HG03139 (cell line): Measurements from ENCODE around the gene TBL1XR1.

Experiments
- ATAC-seq: cut with Tn5 transposase; IDR thresholded peaks from one replicate; pipeline ENCODE4 v1.9.1; 2021; ENCODE audit not compliant: unreplicated experiment

Gene TBL1XR1

DNA sequence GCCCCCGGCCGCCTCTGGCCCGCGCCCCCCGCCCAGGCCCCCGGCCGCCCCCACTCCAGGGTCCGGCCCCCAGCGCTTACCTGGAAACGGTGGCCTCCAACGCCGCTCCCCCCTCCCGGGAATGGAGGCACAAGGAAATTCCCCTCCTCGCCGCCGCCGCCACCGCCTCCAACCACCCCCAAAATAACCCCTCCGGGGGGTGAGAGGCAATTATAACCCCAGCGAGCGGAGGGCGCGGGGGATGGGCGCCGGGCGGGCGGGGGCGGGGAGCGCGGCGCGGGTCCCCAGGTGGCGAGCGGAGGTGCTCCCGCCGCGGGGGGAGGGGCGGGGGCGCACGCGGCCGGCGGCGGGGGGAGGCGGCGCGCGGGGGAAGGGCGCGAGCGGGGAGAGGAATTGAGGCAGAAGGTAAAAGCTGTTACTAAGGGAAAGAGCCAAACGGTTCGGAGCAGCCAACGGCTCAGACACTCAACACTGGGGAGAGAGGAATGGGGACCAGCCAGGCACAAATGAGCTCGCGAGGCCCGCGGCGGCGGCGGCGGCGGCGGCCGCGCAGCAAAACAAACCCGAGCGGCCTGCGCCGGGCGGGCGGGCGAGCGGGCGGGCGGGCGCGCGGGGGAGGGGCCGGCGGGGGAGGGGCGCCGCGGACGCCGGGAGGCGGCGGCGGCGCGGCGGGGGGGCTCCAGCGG, at the start of gene TBL1XR1:
Gene TBL1XR1, minus strand, starts transcription at position 442 of the 686 bp plus-strand sequence. CDS start 132,505 bp downstream, outside the sequence.
- ATAC-seq: peak; percentile 44

- no peak for ATAC-seq
These were observed 48.0 kb upstream of the TBL1XR1 start for GRCh38 chr3:177245250-177245649.

- no peak for ATAC-seq
These were observed 47.3 kb upstream of the TBL1XR1 start for GRCh38 chr3:177244606-177245005.

DNA sequence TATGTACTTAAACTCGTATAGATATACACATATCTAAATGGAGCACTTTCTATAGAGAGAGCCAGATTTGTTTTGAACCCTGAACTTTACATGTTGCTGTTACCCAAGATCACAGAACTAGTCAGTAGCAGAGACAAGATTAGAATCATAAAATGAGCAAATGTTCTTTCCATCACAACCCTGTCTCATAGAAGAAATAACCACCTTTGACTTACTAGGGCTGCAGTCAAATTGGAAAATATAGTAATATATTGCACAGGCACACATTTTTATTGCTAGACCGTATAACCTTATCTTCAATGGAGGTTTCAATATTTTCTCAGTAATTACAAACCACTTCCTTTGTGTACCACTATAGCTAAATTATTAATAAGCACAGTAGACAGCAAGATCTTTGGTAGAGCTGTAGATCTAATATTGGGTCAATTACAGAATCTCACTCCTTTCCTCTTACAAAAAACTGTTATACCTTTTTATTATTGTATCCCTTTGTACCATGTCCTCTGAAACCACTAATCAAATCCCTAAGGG, 41.5 kb upstream of the TBL1XR1 start:
- no peak for ATAC-seq

GRCh38 chr3:177237206-177237605, 39.9 kb upstream of the TBL1XR1 start:
- ATAC-seq: no peak

- ATAC-seq: no peak
These were observed 39.4 kb upstream of the TBL1XR1 start for GRCh38 chr3:177236704-177237103.

DNA sequence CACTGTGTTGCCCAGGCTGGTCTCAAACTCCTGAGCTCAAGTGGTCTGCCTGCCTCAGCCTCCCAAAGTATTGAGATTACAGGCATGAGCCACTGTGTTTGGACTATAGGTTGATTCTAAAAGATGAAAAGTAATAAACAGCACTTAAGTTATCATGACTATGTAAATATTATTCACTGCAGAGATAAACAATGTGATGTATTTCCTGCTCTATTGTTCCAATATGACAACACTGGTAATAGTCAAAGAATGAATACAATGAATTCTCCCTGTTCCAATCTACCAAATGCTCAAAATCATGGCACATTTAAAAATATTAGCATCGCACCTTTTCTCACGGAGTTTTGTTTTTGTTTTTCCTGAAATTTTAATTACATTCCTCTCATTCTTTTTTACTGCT, 36.8 kb upstream of the TBL1XR1 start:
- no peak for ATAC-seq

GRCh38 chr3:177231242-177231641, 34.0 kb upstream of the TBL1XR1 start:
- ATAC-seq: no peak

DNA sequence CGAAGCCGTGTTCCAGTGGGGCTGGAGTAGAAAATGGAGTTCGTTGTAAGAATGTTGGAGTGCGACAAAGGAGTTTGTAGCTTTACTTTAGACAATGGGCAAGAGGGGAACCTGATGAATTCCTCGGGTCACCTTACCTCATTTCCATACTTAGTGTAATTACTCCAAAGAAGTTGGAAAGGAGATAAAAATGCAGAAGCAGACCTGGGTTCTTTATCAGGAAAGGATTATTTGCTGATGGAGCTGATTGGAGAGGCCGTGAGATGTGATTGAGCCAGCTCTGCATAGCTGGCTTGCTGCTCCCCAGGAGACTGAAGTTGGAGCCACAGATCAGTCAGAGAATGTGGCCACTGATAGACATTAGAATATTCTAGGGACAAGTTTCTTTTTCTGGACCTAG, 33.4 kb upstream of the TBL1XR1 start:
- ATAC-seq: no peak

- no peak for ATAC-seq
These were observed 32.5 kb upstream of the TBL1XR1 start for GRCh38 chr3:177229791-177230190.

DNA sequence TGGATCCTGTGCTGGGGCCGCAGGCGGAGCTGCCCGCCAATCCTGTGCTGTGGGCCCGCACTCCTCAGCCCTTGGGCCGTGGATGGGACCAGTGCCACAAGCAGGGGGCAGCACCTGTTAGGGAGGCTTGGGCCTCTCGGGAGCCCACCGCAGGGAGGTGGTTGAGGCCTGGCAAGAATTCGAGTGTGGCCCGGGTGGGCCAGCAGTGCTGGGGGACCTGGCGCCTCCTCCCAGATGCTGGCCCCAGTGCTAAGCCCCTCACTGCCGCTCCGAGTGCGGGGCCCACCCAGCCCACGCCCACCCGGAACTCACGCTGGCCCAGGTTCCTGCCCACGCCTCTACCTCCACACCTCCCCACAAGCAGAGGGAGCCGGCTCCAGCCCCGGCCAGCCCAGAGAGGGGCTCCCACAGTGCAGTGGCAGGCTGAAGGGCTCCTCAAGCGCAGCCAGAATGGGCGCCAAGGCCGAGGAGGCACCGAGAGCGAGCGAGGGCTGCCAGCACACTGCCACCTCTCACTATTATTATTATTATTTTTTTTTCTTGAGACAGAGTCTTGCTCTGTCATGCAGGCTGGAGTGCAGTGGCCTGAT, 31.4 kb upstream of the TBL1XR1 start:
- ATAC-seq: no peak

DNA sequence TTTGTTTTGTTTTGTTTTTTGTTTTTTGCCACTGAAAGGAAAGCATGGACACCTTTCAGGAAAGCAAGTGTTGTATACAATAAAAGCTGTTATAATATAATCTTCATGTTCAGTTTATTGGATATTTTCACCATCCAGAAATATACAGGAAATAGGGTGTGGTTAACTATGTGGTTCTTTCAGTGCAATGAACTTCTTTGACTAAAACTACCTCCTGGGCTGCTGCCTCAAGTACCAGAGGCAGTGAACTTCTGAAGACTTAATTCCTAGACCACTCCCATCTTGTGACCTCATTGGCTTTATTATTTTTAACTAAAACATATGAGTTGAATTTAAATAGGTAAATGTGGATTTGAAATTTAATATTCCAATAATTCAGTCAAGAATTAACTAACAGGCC, 27.1 kb upstream of the TBL1XR1 start:
- no peak for ATAC-seq

- no peak for ATAC-seq
These were observed 24.5 kb upstream of the TBL1XR1 start for GRCh38 chr3:177221744-177222143.

GRCh38 chr3:177220136-177220974, 23.1 kb upstream of the TBL1XR1 start:
- no peak for ATAC-seq

- ATAC-seq: no peak
These were observed 16.7 kb upstream of the TBL1XR1 start for GRCh38 chr3:177213801-177214535.

DNA sequence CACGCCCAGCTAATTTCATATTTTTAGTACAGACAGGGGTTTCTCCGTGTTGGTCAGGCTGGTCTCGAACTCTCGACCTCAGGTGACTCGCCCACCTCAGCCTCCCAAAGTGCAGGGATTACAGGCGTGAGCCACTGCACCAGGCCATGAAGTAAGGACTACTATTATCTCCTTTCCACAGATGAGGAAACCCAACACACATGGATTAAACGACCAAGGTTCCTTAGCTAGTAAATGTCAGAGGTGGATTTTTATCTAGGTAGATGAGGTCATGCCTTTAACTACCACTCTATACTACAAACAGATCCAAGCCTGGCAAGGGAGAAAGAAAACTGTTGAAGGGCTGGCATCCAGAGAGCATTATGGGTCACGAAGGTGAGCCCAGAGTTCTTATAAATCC, 15.5 kb upstream of the TBL1XR1 start:
- no peak for ATAC-seq

GRCh38 chr3:177212278-177212610, 15.0 kb upstream of the TBL1XR1 start:
- ATAC-seq: no peak

GRCh38 chr3:177211503-177212277, 14.4 kb upstream of the TBL1XR1 start:
- no peak for ATAC-seq

GRCh38 chr3:177210744-177211502, 13.6 kb upstream of the TBL1XR1 start:
- ATAC-seq: no peak

DNA sequence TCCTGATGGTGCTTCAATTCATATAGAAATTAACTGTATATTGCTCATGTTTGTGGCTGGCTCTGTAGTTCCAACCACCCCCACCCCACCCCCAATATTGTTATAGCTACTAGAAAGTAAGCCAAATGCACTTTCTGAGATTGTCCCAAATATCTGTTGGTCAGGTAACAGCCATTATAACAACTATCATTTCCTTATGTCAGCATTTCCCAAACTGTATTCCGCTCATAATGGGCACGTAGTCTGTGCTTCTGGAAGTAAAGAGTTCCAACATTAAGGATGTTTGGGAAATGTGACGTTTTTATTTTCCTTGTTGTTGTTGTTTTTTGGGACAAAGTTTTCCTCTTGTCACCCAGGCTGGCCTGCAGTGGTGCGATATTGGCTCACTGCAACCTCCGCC, 12.2 kb upstream of the TBL1XR1 start:
- no peak for ATAC-seq
